ENCODE results near the gene XRCC6.
A peak's percentile ranks its signal among the peaks of the same experiment; 100 is the strongest.
"Not testable (repeated sequence)": the region's sequence is repeated elsewhere in the genome, so short reads cannot be mapped to it uniquely, and the experiment has no call there.

XRCC6 gene

GRCh38 chr22:41584881-41585280 lies 36.2 kb upstream of the XRCC6 start:
- no peaks in the 10 kb centered on the region for H3K27me3 Mint-ChIP-seq (ENCODE audit: low read depth, poor library complexity)
- no peaks in the 10 kb centered on the region for H3K36me3 Mint-ChIP-seq (ENCODE audit: low read depth)
- no peak overlapping the region for H3K4me3 Mint-ChIP-seq
- no peaks in the 10 kb centered on the region for H3K9me3 Mint-ChIP-seq
- H3K27ac Mint-ChIP-seq: no peak overlapping the region
- H3K4me1 Mint-ChIP-seq: peaks cover 31% of the 10 kb centered on the region
- DNase-seq: no peak
- TF ChIP-seq CTCF (IDR thresholded peaks at IDR 0.05): no peak

GRCh38 chr22:41585898-41586297 lies 35.2 kb upstream of the XRCC6 start:
- Mint-ChIP-seq H3K4me1 (peaks cover 31% of the 10 kb centered on the region), H3K27me3 (ENCODE audit: low read depth, poor library complexity) (no peaks in the 10 kb centered on the region), H3K9me3 (no peaks in the 10 kb centered on the region), H3K4me3 (no peak overlapping the region), H3K27ac (peak overlapping the region; percentile 78), H3K36me3 (ENCODE audit: low read depth) (no peaks in the 10 kb centered on the region)
- no peak for TF ChIP-seq CTCF (IDR thresholded peaks at IDR 0.05)
- DNase-seq: no peak

- H3K36me3 Mint-ChIP-seq (ENCODE audit: low read depth): no peaks in the 10 kb centered on the region
- no peak for TF ChIP-seq CTCF (IDR thresholded peaks at IDR 0.05)
- no peaks in the 10 kb centered on the region for H3K27me3 Mint-ChIP-seq (ENCODE audit: low read depth, poor library complexity)
- H3K27ac Mint-ChIP-seq: no peak overlapping the region
- H3K4me3 Mint-ChIP-seq: no peak overlapping the region
- peaks cover 31% of the 10 kb centered on the region for H3K4me1 Mint-ChIP-seq
- no peaks in the 10 kb centered on the region for H3K9me3 Mint-ChIP-seq
- DNase-seq: no peak
These were observed 33.8 kb upstream of the XRCC6 start for GRCh38 chr22:41587347-41587723.

GRCh38 chr22:41589391-41590241 lies 31.5 kb upstream of the XRCC6 start, which contains the start of gene PMM1:
PMM1 (minus strand) TSS chr22:41589840; CDS start chr22:41589805, 35 bp downstream.
- TF ChIP-seq CTCF (IDR thresholded peaks at IDR 0.05): no peak
- DNase-seq: peak; percentile 100
- H3K27me3 Mint-ChIP-seq (ENCODE audit: low read depth, poor library complexity): no peaks in the 10 kb centered on the region
- peak within 1 kb of the TSS; percentile 83 for H3K27ac Mint-ChIP-seq
- peaks cover 26% of the 10 kb centered on the region for H3K4me1 Mint-ChIP-seq
- no peaks in the 10 kb centered on the region for H3K36me3 Mint-ChIP-seq (ENCODE audit: low read depth)
- H3K9me3 Mint-ChIP-seq: no peaks in the 10 kb centered on the region
- H3K4me3 Mint-ChIP-seq: peak within 1 kb of the TSS; percentile 93

GRCh38 chr22:41593336-41593960 lies 27.6 kb upstream of the XRCC6 start:
- not testable (repeated sequence) for DNase-seq; H3K27me3 Mint-ChIP-seq (ENCODE audit: low read depth, poor library complexity); H3K9me3 Mint-ChIP-seq; H3K4me3 Mint-ChIP-seq; H3K36me3 Mint-ChIP-seq (ENCODE audit: low read depth); H3K27ac Mint-ChIP-seq
- H3K4me1 Mint-ChIP-seq: peaks cover 13% of the 10 kb centered on the region

- peaks cover 6% of the 10 kb centered on the region for H3K27me3 Mint-ChIP-seq (ENCODE audit: low read depth, poor library complexity)
These were observed 25.4 kb upstream of the XRCC6 start for GRCh38 chr22:41595703-41596102.

More at GRCh38 chr22:41595703-41596102, 25.4 kb upstream of the XRCC6 start:
- TF ChIP-seq CTCF (IDR thresholded peaks at IDR 0.05): no peak
- Mint-ChIP-seq H3K4me3 (no peak overlapping the region), H3K27ac (peak overlapping the region; percentile 78), H3K4me1 (no peaks in the 10 kb centered on the region), H3K9me3 (no peaks in the 10 kb centered on the region), H3K36me3 (ENCODE audit: low read depth) (no peaks in the 10 kb centered on the region)
- DNase-seq: no peak

Measured in nephron progenitor cell (in vitro differentiated cells).